HG03045 (cell line): ENCODE data around the gene GET3.

Experiments
- ATAC-seq: cut with Tn5 transposase; IDR thresholded peaks from one replicate; pipeline ENCODE4 v1.9.1; 2021; ENCODE audit warnings: mild to moderate bottlenecking, moderate library complexity; ENCODE audit not compliant: unreplicated experiment

The GET3 gene

GRCh38 chr19:12778017-12778904 is 41.0 kb downstream of the GET3 start:
- ATAC-seq, result no peak

GRCh38 chr19:12778905-12779161 is 41.5 kb downstream of the GET3 start:
- ATAC-seq, result no peak

GRCh38 chr19:12779162-12779993 is 42.1 kb downstream of the GET3 start:
- no peak for ATAC-seq

- ATAC-seq, result no peak
Observed at GRCh38 chr19:12782174-12782423, 44.8 kb downstream of the GET3 start.

GRCh38 chr19:12782424-12783290 is 45.4 kb downstream of the GET3 start:
- peak; percentile 37 for ATAC-seq

- no peak for ATAC-seq
Observed at GRCh38 chr19:12783291-12783848, 46.1 kb downstream of the GET3 start.

- no peak for ATAC-seq
Observed at GRCh38 chr19:12783849-12784393, 46.6 kb downstream of the GET3 start.

GRCh38 chr19:12784394-12784870 is 47.1 kb downstream of the GET3 start:
- ATAC-seq, result no peak

- no peak for ATAC-seq
Observed at GRCh38 chr19:12784871-12785430, 47.7 kb downstream of the GET3 start.

GRCh38 chr19:12785431-12786031 is 48.2 kb downstream of the GET3 start:
- no peak for ATAC-seq

GRCh38 chr19:12786141-12786870 is 49.0 kb downstream of the GET3 start:
- no peak for ATAC-seq

- no peak for ATAC-seq
Observed at GRCh38 chr19:12786952-12787351, 49.7 kb downstream of the GET3 start.

GRCh38 chr19:12787458-12787857 is 50.2 kb downstream of the GET3 start:
- ATAC-seq, result no peak

GRCh38 chr19:12788042-12788681 is 50.9 kb downstream of the GET3 start:
- no peak for ATAC-seq

- no peak for ATAC-seq
Observed at GRCh38 chr19:12788682-12789097, 51.4 kb downstream of the GET3 start.

GRCh38 chr19:12789098-12789903 is 52.0 kb downstream of the GET3 start:
- no peak for ATAC-seq

GRCh38 chr19:12789904-12790619 is 52.8 kb downstream of the GET3 start:
- ATAC-seq, result peak; percentile 36
